GM21825 (cell line): ENCODE measurements around the gene LMNTD2.

Experiments
- ATAC-seq: cut with Tn5 transposase; IDR thresholded peaks from one replicate; pipeline ENCODE4 v1.9.1; 2021; ENCODE audit warnings: mild to moderate bottlenecking, moderate library complexity; ENCODE audit not compliant: unreplicated experiment

The LMNTD2 gene

GRCh38 chr11:554428-555226, 5.9 kb downstream of the LMNTD2 start:
- ATAC-seq, result peak; percentile 47

- ATAC-seq, result no peak
These were observed 6.6 kb downstream of the LMNTD2 start for GRCh38 chr11:553988-554340.

DNA sequence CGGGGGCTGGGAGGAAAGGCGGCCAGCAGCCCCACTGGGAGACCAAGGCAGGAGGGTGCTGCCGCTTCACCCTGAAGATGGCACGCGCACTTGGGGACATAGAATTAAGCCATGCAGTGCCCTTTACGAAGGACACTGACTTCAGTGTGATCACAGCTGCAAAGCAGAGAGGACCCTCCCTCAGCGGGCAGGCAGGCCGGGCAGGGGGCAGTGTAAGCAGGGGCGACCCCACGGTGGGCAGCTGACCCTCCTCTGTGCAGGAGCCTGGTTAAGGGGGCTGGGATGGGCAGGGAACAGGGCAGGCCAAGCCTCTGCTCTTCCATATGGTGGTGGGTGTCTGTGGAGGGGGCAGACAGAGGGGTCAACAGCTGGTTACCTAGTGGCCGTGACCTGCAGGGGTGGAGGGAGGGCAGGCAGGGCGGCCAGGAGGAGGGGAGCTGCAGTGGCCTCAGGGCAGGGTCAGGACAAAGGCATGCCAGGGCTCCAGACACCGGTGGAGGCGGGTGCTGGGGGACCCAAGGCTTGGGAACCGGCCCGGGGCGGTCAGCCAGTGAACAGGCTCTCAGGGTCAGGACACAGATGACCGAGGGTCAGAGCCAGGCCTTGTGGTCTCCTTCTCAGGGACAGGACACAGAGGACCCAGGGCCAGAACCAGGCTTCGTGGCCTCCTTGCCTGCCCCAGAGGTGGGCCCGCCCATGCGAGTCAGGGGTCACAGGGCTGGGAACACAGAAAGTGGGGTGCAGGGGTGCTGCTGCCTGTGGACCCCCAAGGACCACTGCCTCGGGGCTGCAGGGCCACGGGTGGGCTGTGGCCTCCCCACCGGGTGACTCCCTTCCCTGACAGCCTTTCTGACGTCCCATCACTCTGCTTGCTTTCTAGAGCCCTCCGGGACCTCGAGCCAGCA, 7.2 kb downstream of the LMNTD2 start:
- no peak for ATAC-seq

GRCh38 chr11:551596-551995, 8.9 kb downstream of the LMNTD2 start:
- ATAC-seq, result no peak

- no peak for ATAC-seq
These were observed 9.4 kb downstream of the LMNTD2 start for GRCh38 chr11:551131-551530.

- no peak for ATAC-seq
These were observed 9.8 kb downstream of the LMNTD2 start for GRCh38 chr11:550746-551085.

GRCh38 chr11:550021-550745, 10.4 kb downstream of the LMNTD2 start:
- no peak for ATAC-seq

DNA sequence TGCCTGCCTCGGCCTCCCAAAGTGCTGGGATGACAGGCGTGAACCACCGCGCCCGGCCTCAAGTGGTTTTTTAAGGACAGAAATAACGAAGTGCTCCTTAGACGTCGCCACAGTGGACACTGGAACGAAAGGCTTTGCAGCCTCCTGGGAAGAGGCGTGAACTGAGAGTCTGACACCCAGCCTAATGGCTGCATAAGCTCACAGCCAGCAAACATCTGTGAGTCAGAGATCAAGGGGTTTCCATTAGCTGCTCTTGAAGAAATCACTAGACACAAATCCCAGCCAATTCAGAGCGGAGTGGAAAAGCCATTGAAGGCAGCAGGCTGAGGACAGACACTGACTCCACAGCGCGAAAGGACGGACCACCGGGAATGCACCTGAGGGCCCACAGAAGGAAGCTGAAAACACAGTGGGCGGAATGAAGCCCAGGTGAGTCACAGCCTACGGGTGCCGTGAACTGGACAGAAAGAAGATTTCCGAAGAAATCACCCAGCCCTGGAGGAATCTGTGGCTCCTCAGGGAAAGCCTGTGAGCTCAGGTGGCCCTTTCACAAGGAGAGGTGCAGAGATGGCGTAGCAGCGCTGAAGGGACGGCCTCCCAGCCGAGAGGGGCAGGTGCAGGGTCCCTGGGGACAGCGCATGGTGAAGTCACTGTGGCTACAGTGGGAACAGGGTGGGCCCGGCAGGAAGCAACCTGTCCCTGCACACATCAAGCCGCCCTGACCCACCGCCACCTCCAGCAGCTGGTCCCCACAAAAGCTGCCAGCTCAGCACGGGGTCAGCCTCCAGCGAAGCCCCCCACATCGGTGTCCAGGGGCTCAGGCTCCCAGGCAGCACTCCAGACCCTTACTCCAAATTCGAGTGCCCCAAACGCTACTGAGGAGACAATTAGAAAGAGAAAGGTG, 11.6 kb downstream of the LMNTD2 start:
- ATAC-seq, result no peak

DNA sequence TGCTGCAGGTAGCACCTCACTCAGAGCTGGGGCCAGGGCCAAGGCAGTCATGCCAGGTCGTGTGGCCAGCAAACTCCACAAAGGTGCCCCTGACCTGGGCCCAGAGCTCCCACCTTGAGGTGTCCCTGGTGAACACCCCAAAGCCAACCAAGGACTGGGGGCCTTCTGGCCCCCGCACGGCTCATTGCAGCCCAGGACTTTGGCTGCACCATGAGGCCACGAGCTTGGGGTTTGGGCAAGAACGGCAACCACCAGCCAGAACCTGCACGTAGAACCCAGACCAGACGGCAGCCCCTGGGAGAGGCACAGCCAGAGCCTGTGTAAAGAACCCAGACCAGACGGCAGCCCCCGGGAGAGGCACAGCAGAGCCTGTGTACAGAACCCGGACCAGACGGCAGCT, 15.4 kb downstream of the LMNTD2 start:
- no peak for ATAC-seq

DNA sequence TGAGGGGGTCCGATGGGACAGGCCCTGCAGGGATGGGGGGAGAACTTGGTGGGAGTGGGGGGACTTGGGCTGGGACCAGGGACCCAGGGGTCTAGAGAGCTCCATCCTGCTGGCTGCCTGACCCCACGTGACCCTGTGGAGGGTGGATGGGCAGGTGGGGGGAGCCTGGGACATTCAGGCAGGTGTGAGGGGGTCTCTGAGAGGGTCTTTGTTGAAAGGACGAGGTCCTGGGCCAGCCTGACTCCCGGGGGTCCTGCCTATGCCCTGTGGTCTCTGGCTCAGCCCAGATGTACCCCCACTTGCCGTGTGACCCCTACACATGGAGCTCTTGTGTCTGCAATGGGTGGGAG, 15.7 kb downstream of the LMNTD2 start:
- no peak for ATAC-seq

- ATAC-seq, result no peak
These were observed 19.1 kb downstream of the LMNTD2 start for GRCh38 chr11:541433-541885.

GRCh38 chr11:540583-541432, 19.7 kb downstream of the LMNTD2 start:
- ATAC-seq, result no peak

DNA sequence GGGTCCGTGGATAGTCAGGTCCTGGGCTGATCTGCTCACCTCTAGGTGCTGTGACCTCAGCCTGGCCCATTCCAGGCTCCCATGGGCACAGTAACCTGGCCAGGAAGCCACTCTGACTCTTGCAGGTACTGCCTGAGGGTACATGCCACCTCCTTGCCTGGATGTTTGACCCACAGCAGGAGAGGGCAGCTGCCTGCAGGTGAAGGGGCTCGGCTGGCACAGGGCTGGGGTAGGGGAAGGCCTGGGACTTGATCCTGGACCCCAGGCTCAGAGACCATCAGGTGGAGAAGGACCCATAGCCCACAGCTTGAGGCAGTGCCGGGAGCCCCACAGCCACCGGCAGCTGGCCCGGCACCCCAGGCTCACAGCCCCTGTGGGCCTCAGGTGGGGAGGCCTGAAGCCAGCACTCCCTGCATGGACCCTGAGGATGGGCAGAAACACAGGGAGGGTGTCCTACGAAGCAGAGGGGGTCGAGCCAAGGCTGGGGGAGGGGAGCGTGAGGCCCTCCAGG, 20.5 kb downstream of the LMNTD2 start:
- ATAC-seq, result no peak

DNA sequence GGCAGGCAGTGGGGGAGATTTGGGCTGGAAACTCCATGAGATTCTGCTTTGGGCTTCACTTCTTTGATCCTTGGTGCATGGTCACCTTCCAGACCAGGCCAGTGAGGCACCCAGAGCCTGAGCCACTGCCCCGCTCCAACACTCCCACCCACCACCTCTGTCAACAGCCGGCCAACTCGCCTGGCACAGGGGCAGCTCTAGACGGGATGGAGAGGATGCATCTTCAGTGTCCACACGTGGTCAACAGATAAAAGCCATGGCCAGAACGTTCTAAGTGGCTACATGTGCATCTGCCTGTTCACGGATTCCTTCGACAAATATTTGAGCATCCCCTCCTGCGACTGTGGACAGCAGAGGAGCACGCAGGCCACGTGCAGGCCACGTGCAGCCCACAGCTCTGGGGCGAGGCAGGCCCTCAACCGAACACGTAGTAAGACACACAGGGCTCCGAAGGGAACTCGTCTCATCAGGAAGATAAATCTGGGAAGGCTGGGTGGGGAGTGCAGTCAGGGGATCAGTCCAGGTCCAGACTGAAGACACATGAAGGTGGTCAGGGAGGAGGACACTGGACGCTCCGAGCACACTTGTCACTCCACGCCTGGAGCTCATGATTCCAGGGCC, 22.0 kb downstream of the LMNTD2 start:
- ATAC-seq, result no peak

DNA sequence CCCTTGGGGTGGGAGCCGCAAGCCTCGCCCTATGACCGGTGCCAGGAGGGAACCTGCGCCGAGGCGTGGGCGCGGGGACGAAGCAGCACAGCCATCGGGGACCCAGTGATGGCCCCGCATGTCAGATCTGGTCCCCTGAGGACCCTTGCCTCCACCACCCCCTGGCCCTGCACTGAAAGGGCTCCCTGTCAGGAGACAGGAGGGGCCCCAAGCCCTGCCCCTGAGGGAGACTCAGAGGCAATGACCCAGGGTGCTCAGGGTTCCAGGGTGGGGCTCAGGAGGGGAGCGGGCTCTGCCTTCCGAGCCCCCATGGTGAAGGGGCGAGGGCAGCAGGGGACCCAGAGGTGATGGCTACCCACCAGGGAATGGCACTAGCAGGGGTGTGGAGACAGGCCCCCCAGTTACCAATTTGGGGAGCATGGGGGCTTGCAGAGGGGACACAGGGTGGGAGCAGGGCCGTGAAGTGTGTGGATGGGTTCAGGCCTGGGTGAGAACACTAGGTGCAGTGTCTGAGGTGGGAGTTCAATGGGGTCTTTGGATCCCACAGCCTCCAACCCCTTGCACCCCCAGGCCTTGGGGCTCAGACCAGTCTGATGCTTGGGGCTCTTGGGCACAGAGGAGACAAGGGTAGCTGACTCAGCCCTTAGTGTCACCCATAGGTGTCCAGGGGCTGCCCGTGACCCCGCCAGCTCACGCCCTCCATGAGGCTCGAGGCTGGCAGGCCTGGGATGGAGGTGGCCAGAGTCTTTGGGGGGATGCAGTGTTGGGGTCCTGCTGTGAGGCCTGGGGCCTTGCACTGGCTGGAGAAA, 22.7 kb downstream of the LMNTD2 start:
- ATAC-seq, result no peak

GRCh38 chr11:536841-537621, 23.5 kb downstream of the LMNTD2 start, which contains the start of gene LRRC56:
TSS of gene LRRC56 (plus strand) at chr11:537527. CDS start at chr11:540685, 3,158 bp downstream.
- peak; percentile 40 for ATAC-seq
